Thymus (tissue), 11 donors: ENCODE measurements around the gene SFSWAP. TPM values are rescaled to one million over a fixed set of nuclear protein-coding genes. Genes with fewer than 3 reads are reported as not detected.
"Not testable (repeated sequence)": the region's sequence is repeated elsewhere in the genome, so short reads cannot be mapped to it uniquely, and the experiment has no call there.

Experiments
- DNase-seq, 9 donors: peaks; one replicate each; pipeline ENCODE4 v3.0.0-alpha.2; 2013; ENCODE audit warnings: low spot score in 9 of 9, low read depth in 6 of 9, missing footprints in 1 of 9
- H3K27ac ChIP-seq, 2 donors: one replicate each; pipeline ENCODE4 v1.5.1; 2013; ENCODE audit warnings: control low read depth in 1 of 2, low read depth in 1 of 2, low read length in 1 of 2, mild to moderate bottlenecking in 1 of 2, moderate library complexity in 1 of 2
- H3K27me3 ChIP-seq, 2 donors: one replicate each; pipeline ENCODE4 v1.5.1; 2013; ENCODE audit warnings: low read length in 1 of 2; ENCODE audit not compliant: control insufficient read depth in 2 of 2, insufficient read depth in 1 of 2
- H3K36me3 ChIP-seq, 2 donors: one replicate each; pipeline ENCODE4 v1.5.1; 2013; ENCODE audit warnings: low read length in 1 of 2, mild to moderate bottlenecking in 1 of 2, moderate library complexity in 1 of 2; ENCODE audit not compliant: control insufficient read depth in 2 of 2, insufficient read depth in 2 of 2
- H3K4me1 ChIP-seq, 2 donors: one replicate each; pipeline ENCODE4 v1.5.1; 2013; ENCODE audit warnings: low read length in 2 of 2; ENCODE audit not compliant: control insufficient read depth in 2 of 2, insufficient read depth in 2 of 2
- H3K4me3 ChIP-seq, 2 donors: one replicate each; pipeline ENCODE4 v1.5.1; 2013; ENCODE audit warnings: low read length in 2 of 2, control low read depth in 1 of 2, mild to moderate bottlenecking in 1 of 2
- H3K9me3 ChIP-seq, 2 donors: one replicate each; pipeline ENCODE4 v1.5.1; 2013; ENCODE audit warnings: low read length in 1 of 2, mild to moderate bottlenecking in 1 of 2; ENCODE audit not compliant: control insufficient read depth in 2 of 2, insufficient read depth in 1 of 2
- WGBS: extraction: QIAGEN DNeasy Blood & Tissue Kit; methylation state at CpG from one replicate; pipeline ENCODE4 v1.1.7; 2013; 5-methylcytosine and 5-hydroxymethylcytosine counted together
- polyA plus RNA-seq: library from polyadenylated mRNA; stranded (reverse); fragments of 200-250 nt; gene quantifications from one replicate; pipeline ENCODE4 v1.2.3, GENCODE V29; 2013
- total RNA-seq: library from RNA; stranded (reverse); fragments of 120-200 nt; gene quantifications from one replicate; pipeline ENCODE4 v1.2.4, GENCODE V29; 2013
- donor health status: healthy.

Gene SFSWAP
- total and polyA plus RNA-seq, 2 donors, result 19.5 to 39.6 TPM

- no peaks in the 10 kb centered on the region for H3K36me3 ChIP-seq
- 94% methylated on average over 15 of the region's 15 CpGs for WGBS
- no peaks in the 10 kb centered on the region for H3K9me3 ChIP-seq
- no peak overlapping the region for H3K27ac ChIP-seq
- H3K27me3 ChIP-seq, result peaks cover 0 to 2% of the 10 kb centered on the region in 2 donors
- no peak for DNase-seq
- no peak overlapping the region for H3K4me3 ChIP-seq
- H3K4me1 ChIP-seq, result no peaks in the 10 kb centered on the region
These were observed 33.2 kb upstream of the SFSWAP start for GRCh38 chr12:131677699-131678098.

DNA sequence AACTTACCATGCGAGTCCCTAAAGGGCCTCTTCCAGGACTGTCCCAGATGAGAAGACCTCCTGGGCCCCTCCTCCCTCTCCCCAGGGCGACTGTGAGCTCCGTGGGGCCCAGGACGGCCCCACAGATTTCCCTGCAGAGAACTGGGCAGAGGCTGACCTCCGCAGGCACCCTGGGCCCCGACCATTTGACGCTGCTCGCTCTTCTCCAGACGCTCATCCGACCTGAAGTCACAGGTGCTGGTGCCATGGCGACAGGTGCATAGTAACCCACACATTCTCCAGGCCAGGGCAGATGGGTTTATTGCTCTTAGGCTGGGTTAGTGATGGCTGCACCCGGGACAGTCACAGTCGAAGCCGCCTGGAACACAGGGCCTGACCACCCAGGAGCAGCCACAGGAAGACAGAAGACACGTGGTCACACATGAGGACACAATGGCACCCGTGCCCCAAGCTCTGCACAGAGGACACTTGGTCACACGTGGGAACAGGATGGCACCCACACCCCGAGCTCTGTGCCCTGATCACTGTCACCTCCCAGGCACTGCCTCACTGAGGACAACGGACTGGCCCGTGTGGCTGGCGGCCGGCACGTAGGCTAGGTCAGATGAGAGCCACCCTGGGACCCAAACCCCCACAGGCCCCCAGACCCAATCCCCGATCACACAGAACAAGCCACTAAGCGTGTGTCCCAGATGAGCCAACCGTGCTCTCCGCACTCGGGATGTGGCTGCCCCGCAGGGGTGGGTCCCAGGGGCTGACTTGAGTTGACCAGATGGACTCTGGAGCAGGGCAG, 32.3 kb upstream of the SFSWAP start:
- H3K4me1 ChIP-seq, DNase-seq, H3K9me3 ChIP-seq, H3K27me3 ChIP-seq, H3K4me3 ChIP-seq, H3K27ac ChIP-seq, H3K36me3 ChIP-seq: not testable (repeated sequence)
- 95% methylated on average over 28 of the region's 29 CpGs for WGBS

- not testable (repeated sequence) for H3K9me3 ChIP-seq, H3K27me3 ChIP-seq, H3K4me3 ChIP-seq, H3K36me3 ChIP-seq, DNase-seq, H3K27ac ChIP-seq, H3K4me1 ChIP-seq
- WGBS, result 95% methylated on average over 8 of the region's 16 CpGs
These were observed 31.7 kb upstream of the SFSWAP start for GRCh38 chr12:131679186-131679585.

DNA sequence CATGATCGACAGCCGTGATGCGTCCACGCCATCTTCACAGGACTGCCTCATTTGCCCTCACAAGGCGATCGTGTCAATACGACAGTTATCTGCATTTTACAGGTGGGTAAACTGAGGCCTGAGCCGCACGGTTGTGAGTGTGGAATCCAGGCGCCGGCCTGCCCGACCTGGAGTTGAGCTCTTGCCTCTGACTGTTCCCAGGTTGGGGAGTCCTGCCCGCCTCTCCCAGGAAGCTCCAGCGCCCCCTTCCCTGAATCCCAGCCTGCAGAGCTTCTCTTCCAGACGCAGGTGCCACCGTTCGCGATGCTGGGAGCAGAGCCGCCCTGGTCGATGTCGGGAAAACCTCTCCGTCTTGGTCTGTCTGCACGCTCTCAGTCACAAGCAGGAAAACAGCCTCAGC, 31.1 kb upstream of the SFSWAP start:
- H3K4me1 ChIP-seq, H3K4me3 ChIP-seq, H3K27ac ChIP-seq, H3K9me3 ChIP-seq, H3K27me3 ChIP-seq, H3K36me3 ChIP-seq, DNase-seq: not testable (repeated sequence)
- WGBS, result 92% methylated on average over 14 of the region's 23 CpGs

- not testable (repeated sequence) for H3K9me3 ChIP-seq, DNase-seq, H3K36me3 ChIP-seq, H3K4me1 ChIP-seq, H3K27me3 ChIP-seq, H3K27ac ChIP-seq, H3K4me3 ChIP-seq
- WGBS, result 92% methylated on average over 16 of the region's 18 CpGs
These were observed 30.3 kb upstream of the SFSWAP start for GRCh38 chr12:131680392-131681256.

- Histone ChIP-seq H3K9me3 (no peaks in the 10 kb centered on the region), H3K27me3 (no peaks in the 10 kb centered on the region), H3K36me3 (no peaks in the 10 kb centered on the region), H3K4me3 (no peak overlapping the region), H3K4me1 (no peaks in the 10 kb centered on the region), H3K27ac (no peak overlapping the region)
- WGBS, result 92% methylated on average over 5 of the region's 5 CpGs
- no peak for DNase-seq
These were observed 29.7 kb upstream of the SFSWAP start for GRCh38 chr12:131681257-131681620.

DNA sequence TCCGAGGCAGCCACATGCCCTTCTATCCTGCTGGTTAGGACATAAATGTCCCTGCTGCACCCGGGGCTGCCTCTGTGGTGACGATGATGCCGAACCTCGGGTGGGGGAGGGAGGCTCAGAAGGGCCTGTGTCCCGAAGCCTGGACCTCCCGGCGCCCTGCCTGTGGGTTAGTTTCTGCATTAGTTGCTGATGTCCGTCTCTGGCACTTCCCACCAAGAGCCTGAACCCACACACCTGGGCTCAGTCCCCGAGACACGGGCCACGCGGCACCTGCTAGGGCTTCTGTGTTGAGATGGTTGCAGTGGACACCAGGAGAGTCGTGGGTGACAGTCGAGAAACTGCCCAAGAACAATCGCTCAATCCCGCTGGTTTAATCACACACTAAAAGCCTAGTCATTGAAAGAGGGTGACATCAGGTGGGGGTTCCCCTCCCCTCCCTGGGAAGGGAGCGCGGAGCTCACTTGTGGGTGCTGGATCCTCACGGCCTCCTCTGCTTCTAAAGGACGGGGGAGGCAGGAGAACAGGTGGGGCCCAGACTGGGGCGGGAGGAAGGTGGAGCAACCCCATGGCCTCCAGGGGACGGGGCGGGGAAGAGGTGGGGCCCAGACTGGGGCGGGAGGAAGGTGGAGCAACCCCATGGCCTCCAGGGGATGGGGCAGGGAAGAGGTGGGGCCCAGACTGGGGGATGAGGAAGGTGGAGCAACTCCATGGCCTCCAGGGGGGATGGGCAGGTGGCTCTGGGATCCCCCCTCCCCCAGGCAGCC, 29.0 kb upstream of the SFSWAP start:
- peak in 7 of 9 donors; percentile 13 to 71 (median 28) for DNase-seq

GRCh38 chr12:131682510-131682895, 28.4 kb upstream of the SFSWAP start:
- 52% methylated on average over 10 of the region's 10 CpGs for WGBS
- Histone ChIP-seq H3K4me3 (no peak overlapping the region), H3K9me3 (no peaks in the 10 kb centered on the region), H3K27ac (no peak overlapping the region), H3K36me3 (no peaks in the 10 kb centered on the region), H3K27me3 (no peaks in the 10 kb centered on the region), H3K4me1 (no peaks in the 10 kb centered on the region)
- no peak for DNase-seq

More for the DNA sequence above, 29.0 kb upstream of the SFSWAP start:
- not testable (repeated sequence) for H3K27me3 ChIP-seq, H3K27ac ChIP-seq, H3K36me3 ChIP-seq, H3K4me1 ChIP-seq, H3K4me3 ChIP-seq, H3K9me3 ChIP-seq
- 44% methylated on average over 25 of the region's 25 CpGs for whole genome bisulfite sequencing
